ENCODE results near the gene CHSY3.

Gene CHSY3

GRCh38 chr5:129951039-129951438, 46.8 kb downstream of the CHSY3 start:
- H3K9me3 ChIP-seq (ENCODE audit: low read length): no peaks in the 10 kb centered on the region

GRCh38 chr5:129958581-129958980, 54.3 kb downstream of the CHSY3 start:
- H3K36me3 ChIP-seq (ENCODE audit: insufficient read depth, low read length): no peaks in the 10 kb centered on the region
- no peaks in the 10 kb centered on the region for H3K27me3 ChIP-seq (ENCODE audit: control insufficient read depth in 1 of 2, insufficient read depth in 2 of 2, low read length in 2 of 2)
- no peaks in the 10 kb centered on the region for H3K4me1 ChIP-seq (ENCODE audit: insufficient read depth, low read length)
- H3K9ac ChIP-seq (ENCODE audit: low read length): no peak overlapping the region
- H3K27ac ChIP-seq (ENCODE audit: low read depth, low read length): no peak overlapping the region
- no peaks in the 10 kb centered on the region for H3K9me3 ChIP-seq (ENCODE audit: low read length)
- no peak overlapping the region for H3K4me3 ChIP-seq (ENCODE audit: low read depth in 1 of 2, low read length in 2 of 2)

More at GRCh38 chr5:129951039-129951438, 46.8 kb downstream of the CHSY3 start:
- Histone ChIP-seq H3K9ac (ENCODE audit: low read length) (no peak overlapping the region), H3K27me3 (ENCODE audit: control insufficient read depth in 1 of 2, insufficient read depth in 2 of 2, low read length in 2 of 2) (no peaks in the 10 kb centered on the region), H3K4me3 (ENCODE audit: low read depth in 1 of 2, low read length in 2 of 2) (no peak overlapping the region), H3K36me3 (ENCODE audit: insufficient read depth, low read length) (no peaks in the 10 kb centered on the region), H3K27ac (ENCODE audit: low read depth, low read length) (no peak overlapping the region), H3K4me1 (ENCODE audit: insufficient read depth, low read length) (no peaks in the 10 kb centered on the region)

DNA sequence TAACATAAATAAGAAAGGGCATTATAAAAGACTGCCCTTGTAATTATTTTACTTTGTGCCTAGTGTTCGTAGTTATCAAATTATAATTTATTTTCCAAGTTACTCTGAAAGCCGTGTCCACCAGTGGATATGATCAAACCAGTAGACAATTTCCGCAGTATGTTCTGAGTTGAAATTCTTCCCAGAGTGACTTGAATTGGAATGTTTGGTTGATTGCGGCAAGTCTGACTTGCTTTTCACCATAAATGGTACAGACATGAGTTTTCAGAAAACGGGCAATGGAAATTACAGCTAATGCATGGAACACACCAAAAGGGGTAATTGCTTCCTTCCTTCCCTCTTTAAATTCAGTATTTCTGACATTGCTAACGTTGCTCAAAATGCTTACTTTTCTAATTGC, 56.6 kb downstream of the CHSY3 start:
- Histone ChIP-seq H3K4me3 (ENCODE audit: low read depth in 1 of 2, low read length in 2 of 2) (no peak overlapping the region), H3K9me3 (ENCODE audit: low read length) (no peaks in the 10 kb centered on the region), H3K36me3 (ENCODE audit: insufficient read depth, low read length) (no peaks in the 10 kb centered on the region), H3K27me3 (ENCODE audit: control insufficient read depth in 1 of 2, insufficient read depth in 2 of 2, low read length in 2 of 2) (no peaks in the 10 kb centered on the region), H3K27ac (ENCODE audit: low read depth, low read length) (no peak overlapping the region), H3K4me1 (ENCODE audit: insufficient read depth, low read length) (no peaks in the 10 kb centered on the region), H3K9ac (ENCODE audit: low read length) (no peak overlapping the region)

DNA sequence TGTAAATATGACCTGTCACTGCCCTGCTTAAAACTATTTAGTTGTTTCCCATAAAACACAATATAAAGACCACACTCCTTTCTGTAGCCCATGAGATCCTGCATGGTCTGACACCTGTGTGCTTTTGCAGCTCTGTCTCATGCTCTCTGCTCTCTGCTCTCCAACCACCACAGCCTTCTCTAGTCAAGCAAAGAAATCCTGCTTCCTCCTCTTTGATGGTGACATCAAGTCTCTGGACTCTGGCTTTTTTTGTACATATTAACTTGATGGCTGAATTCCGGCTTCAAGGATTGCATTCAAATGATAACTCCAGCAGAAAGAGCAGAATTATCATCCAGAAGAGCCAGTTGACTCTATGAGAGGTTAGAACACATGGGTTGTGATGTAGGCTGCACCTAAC, 58.2 kb downstream of the CHSY3 start:
- Histone ChIP-seq H3K36me3 (ENCODE audit: insufficient read depth, low read length) (no peaks in the 10 kb centered on the region), H3K9ac (ENCODE audit: low read length) (no peak overlapping the region), H3K9me3 (ENCODE audit: low read length) (no peaks in the 10 kb centered on the region), H3K27ac (ENCODE audit: low read depth, low read length) (no peak overlapping the region), H3K4me1 (ENCODE audit: insufficient read depth, low read length) (no peaks in the 10 kb centered on the region), H3K27me3 (ENCODE audit: control insufficient read depth in 1 of 2, insufficient read depth in 2 of 2, low read length in 2 of 2) (no peaks in the 10 kb centered on the region), H3K4me3 (ENCODE audit: low read depth in 1 of 2, low read length in 2 of 2) (no peak overlapping the region)

DNA sequence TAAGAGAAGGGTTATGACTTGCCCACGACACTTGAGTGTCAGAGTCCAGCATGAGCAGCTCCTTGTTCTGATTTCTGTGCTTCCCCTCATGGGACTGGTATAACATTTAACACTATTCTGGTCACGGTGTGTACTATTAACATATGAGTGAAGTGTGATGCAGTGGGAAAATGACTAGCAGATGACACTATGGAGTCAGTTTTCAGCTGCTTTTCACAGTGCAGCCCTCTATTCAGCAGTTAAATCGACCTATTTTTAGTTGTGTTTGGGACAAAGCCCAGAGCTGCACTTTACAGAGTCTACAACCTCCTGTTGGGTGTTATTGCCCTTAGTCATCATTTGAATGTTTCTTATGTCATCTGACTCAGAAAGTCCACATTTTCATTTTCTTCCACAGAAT, 59.1 kb downstream of the CHSY3 start:
- no peak overlapping the region for H3K9ac ChIP-seq (ENCODE audit: low read length)
- no peaks in the 10 kb centered on the region for H3K9me3 ChIP-seq (ENCODE audit: low read length)
- no peaks in the 10 kb centered on the region for H3K27me3 ChIP-seq (ENCODE audit: control insufficient read depth in 1 of 2, insufficient read depth in 2 of 2, low read length in 2 of 2)
- no peak overlapping the region for H3K4me3 ChIP-seq (ENCODE audit: low read depth in 1 of 2, low read length in 2 of 2)
- no peaks in the 10 kb centered on the region for H3K36me3 ChIP-seq (ENCODE audit: insufficient read depth, low read length)
- no peaks in the 10 kb centered on the region for H3K4me1 ChIP-seq (ENCODE audit: insufficient read depth, low read length)
- no peak overlapping the region for H3K27ac ChIP-seq (ENCODE audit: low read depth, low read length)

DNA sequence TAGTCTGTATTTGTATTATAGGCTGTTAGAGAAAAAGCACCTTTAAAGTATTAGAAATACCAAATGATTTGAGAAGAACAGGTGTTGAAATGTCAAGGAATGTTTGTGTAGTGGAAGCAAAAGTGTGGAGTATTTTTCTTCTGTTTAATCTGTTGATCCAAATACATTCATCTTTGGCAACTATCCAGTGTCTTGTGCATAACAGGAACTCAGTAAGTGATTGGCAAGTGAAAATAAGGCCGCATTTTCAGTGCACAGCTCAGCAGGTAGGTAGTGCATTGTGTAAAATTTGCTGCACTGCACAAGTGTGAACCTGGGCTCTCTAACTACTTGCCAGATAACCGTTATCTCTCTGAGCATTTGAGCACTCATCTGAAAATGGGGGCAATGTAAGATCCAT, 61.8 kb downstream of the CHSY3 start:
- H3K27me3 ChIP-seq (ENCODE audit: control insufficient read depth in 1 of 2, insufficient read depth in 2 of 2, low read length in 2 of 2): no peaks in the 10 kb centered on the region
- no peaks in the 10 kb centered on the region for H3K36me3 ChIP-seq (ENCODE audit: insufficient read depth, low read length)
- H3K4me3 ChIP-seq (ENCODE audit: low read depth in 1 of 2, low read length in 2 of 2): no peak overlapping the region
- no peak overlapping the region for H3K9ac ChIP-seq (ENCODE audit: low read length)
- no peaks in the 10 kb centered on the region for H3K9me3 ChIP-seq (ENCODE audit: low read length)
- no peak overlapping the region for H3K27ac ChIP-seq (ENCODE audit: low read depth, low read length)
- no peaks in the 10 kb centered on the region for H3K4me1 ChIP-seq (ENCODE audit: insufficient read depth, low read length)

DNA sequence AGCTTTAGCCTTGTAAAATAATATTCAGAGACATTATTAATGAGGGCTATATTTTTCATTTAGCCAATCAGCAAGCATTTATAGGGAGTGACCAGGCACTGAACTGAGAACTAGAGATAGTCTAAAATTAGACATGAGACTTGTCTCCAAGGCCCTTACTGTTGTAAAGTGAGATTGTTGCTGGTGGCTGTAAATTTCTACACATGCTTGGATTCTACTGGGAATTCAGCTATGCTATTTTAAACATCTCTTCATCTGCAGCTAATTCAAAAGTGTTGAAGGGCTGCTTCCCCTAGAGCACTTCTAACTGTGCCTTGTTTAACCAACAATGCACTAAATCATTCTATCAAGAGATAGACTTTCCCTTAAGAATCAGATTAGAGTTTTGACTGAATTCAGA, 67.4 kb downstream of the CHSY3 start:
- H3K27me3 ChIP-seq (ENCODE audit: control insufficient read depth in 1 of 2, insufficient read depth in 2 of 2, low read length in 2 of 2): no peaks in the 10 kb centered on the region
- no peak overlapping the region for H3K9ac ChIP-seq (ENCODE audit: low read length)
- H3K9me3 ChIP-seq (ENCODE audit: low read length): no peaks in the 10 kb centered on the region
- no peaks in the 10 kb centered on the region for H3K36me3 ChIP-seq (ENCODE audit: insufficient read depth, low read length)
- H3K4me1 ChIP-seq (ENCODE audit: insufficient read depth, low read length): peaks cover 6% of the 10 kb centered on the region
- no peak overlapping the region for H3K4me3 ChIP-seq (ENCODE audit: low read depth in 1 of 2, low read length in 2 of 2)
- H3K27ac ChIP-seq (ENCODE audit: low read depth, low read length): no peak overlapping the region

GRCh38 chr5:129972465-129973141, 68.3 kb downstream of the CHSY3 start:
- Histone ChIP-seq H3K4me1 (ENCODE audit: insufficient read depth, low read length) (peaks cover 6% of the 10 kb centered on the region), H3K27me3 (ENCODE audit: control insufficient read depth in 1 of 2, insufficient read depth in 2 of 2, low read length in 2 of 2) (no peaks in the 10 kb centered on the region), H3K4me3 (ENCODE audit: low read depth in 1 of 2, low read length in 2 of 2) (no peak overlapping the region), H3K9me3 (ENCODE audit: low read length) (no peaks in the 10 kb centered on the region), H3K36me3 (ENCODE audit: insufficient read depth, low read length) (no peaks in the 10 kb centered on the region), H3K9ac (ENCODE audit: low read length) (no peak overlapping the region), H3K27ac (ENCODE audit: low read depth, low read length) (no peak overlapping the region)

DNA sequence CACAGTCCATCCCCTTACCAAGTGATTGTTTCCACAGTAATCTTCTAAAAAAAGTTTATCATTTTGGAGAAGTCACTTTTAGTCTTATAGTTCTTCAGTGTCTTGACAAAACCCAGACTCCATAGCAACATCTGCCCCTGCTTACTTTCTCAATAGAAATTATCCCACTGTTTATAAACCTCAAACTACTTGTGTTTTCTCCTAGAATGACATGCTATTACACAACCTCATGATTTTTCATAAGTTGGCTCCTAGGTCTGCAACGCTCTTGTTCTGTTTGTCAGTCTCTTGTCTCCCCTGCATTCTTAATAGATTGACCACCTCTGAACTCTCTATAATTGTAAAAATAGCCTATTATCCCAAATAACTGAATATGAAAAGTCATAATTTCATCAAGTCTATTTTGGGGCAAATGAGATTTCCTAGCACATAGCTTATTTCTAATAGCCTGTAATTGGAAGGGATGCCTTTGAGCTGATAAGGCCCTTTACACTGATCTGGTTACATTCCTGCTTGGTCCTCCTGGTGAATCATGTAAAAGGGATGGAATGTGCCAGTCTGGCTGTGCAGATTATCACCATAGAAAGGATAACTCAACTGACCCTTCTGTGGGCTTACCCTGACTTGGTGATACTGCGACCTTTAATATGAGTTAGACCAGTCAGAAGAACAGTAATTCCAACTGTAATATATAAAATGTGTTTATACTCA, 69.6 kb downstream of the CHSY3 start:
- Histone ChIP-seq H3K9me3 (ENCODE audit: low read length) (no peaks in the 10 kb centered on the region), H3K27me3 (ENCODE audit: control insufficient read depth in 1 of 2, insufficient read depth in 2 of 2, low read length in 2 of 2) (no peaks in the 10 kb centered on the region), H3K27ac (ENCODE audit: low read depth, low read length) (no peak overlapping the region), H3K4me3 (ENCODE audit: low read depth in 1 of 2, low read length in 2 of 2) (no peak overlapping the region), H3K9ac (ENCODE audit: low read length) (no peak overlapping the region), H3K36me3 (ENCODE audit: insufficient read depth, low read length) (no peaks in the 10 kb centered on the region), H3K4me1 (ENCODE audit: insufficient read depth, low read length) (peaks cover 6% of the 10 kb centered on the region)

GRCh38 chr5:129977810-129978209, 73.5 kb downstream of the CHSY3 start:
- Histone ChIP-seq H3K36me3 (ENCODE audit: insufficient read depth, low read length) (no peaks in the 10 kb centered on the region), H3K4me1 (ENCODE audit: insufficient read depth, low read length) (no peaks in the 10 kb centered on the region), H3K9me3 (ENCODE audit: low read length) (no peaks in the 10 kb centered on the region), H3K27me3 (ENCODE audit: control insufficient read depth in 1 of 2, insufficient read depth in 2 of 2, low read length in 2 of 2) (no peaks in the 10 kb centered on the region), H3K4me3 (ENCODE audit: low read depth in 1 of 2, low read length in 2 of 2) (no peak overlapping the region), H3K9ac (ENCODE audit: low read length) (no peak overlapping the region), H3K27ac (ENCODE audit: low read depth, low read length) (no peak overlapping the region)

DNA sequence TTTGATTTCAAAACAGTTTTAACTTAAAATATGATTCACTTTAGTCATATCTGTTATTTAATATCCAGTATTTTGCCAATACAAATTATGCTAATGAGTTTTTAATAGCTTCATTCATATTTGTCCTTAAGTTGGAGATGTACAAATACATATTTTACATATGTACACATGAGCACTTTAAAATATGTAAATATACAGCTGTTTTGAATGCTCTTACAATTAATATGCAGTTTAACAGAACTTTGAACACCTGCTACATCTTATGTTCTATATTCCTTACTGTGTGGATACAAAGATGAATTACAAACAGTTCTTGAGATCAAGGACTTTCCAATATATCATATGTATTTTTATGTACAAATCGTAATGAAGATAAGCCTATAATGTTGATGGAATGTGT, 74.0 kb downstream of the CHSY3 start:
- Histone ChIP-seq H3K27me3 (ENCODE audit: control insufficient read depth in 1 of 2, insufficient read depth in 2 of 2, low read length in 2 of 2) (no peaks in the 10 kb centered on the region), H3K27ac (ENCODE audit: low read depth, low read length) (no peak overlapping the region), H3K9ac (ENCODE audit: low read length) (no peak overlapping the region), H3K4me3 (ENCODE audit: low read depth in 1 of 2, low read length in 2 of 2) (no peak overlapping the region), H3K9me3 (ENCODE audit: low read length) (no peaks in the 10 kb centered on the region), H3K4me1 (ENCODE audit: insufficient read depth, low read length) (no peaks in the 10 kb centered on the region), H3K36me3 (ENCODE audit: insufficient read depth, low read length) (no peaks in the 10 kb centered on the region)

- Histone ChIP-seq H3K36me3 (ENCODE audit: insufficient read depth, low read length) (no peaks in the 10 kb centered on the region), H3K27me3 (ENCODE audit: control insufficient read depth in 1 of 2, insufficient read depth in 2 of 2, low read length in 2 of 2) (no peaks in the 10 kb centered on the region), H3K4me1 (ENCODE audit: insufficient read depth, low read length) (no peaks in the 10 kb centered on the region), H3K9me3 (ENCODE audit: low read length) (no peaks in the 10 kb centered on the region), H3K4me3 (ENCODE audit: low read depth in 1 of 2, low read length in 2 of 2) (no peak overlapping the region), H3K27ac (ENCODE audit: low read depth, low read length) (no peak overlapping the region), H3K9ac (ENCODE audit: low read length) (no peak overlapping the region)
Observed at GRCh38 chr5:129988453-129988852, 84.2 kb downstream of the CHSY3 start.
